ENCODE data around the gene LYSMD4. TPM values are rescaled to one million over a fixed set of nuclear protein-coding genes. Genes with fewer than 3 reads are reported as not detected.

LYSMD4 gene
- total and polyA plus RNA-seq, 2 donors (not counting 1 experiment from before 2014, with no cell fraction given): 7.0 to 12.6 TPM

- Histone ChIP-seq H3K4me1 (ENCODE audit: control insufficient read depth, extremely low read depth, insufficient read depth, low read length) (no peaks in the 10 kb centered on the region), H3K9me3 (ENCODE audit: control insufficient read depth, insufficient read depth, low read depth, low read length) (no peaks in the 10 kb centered on the region), H4K20me1 (ENCODE audit: control insufficient read depth, extremely low read depth, insufficient read depth, low read length) (no peaks in the 10 kb centered on the region), H3K36me3 (ENCODE audit: control insufficient read depth, insufficient read depth, low read length) (no peaks in the 10 kb centered on the region), H3K9ac (ENCODE audit: insufficient read depth, low read length) (no peak overlapping the region), H3K4me2 (ENCODE audit: extremely low read depth, insufficient read depth, low read length) (no peak overlapping the region), H3K4me3 (replicated peaks in 1 of 4; ENCODE audit: control extremely low read depth in 1 of 4, insufficient read depth in 1 of 4, low read depth in 3 of 4, low read length in 4 of 4) (no peak overlapping the region), H3K27ac (ENCODE audit: insufficient read depth, low read length) (no peak overlapping the region), H2AFZ (ENCODE audit: low read length) (no peak overlapping the region), H3K79me2 (ENCODE audit: control insufficient read depth, insufficient read depth, low read length) (no peaks in the 10 kb centered on the region), H3K27me3 (ENCODE audit: control insufficient read depth, insufficient read depth, low read length) (peaks cover 5% of the 10 kb centered on the region)
- no peak for TF ChIP-seq EZH2 (IDR thresholded peaks at IDR 0.05; ENCODE audit: low read length, missing control alignments)
- no peak for TF ChIP-seq CTCF (conservative IDR thresholded peaks at IDR 0.05 in 1 of 2, IDR thresholded peaks at IDR 0.05 in 1 of 2; ENCODE audit: low read depth in 1 of 2, low read length in 2 of 2)
- peak in 1 of 2 donors; percentile 10 for DNase-seq (ENCODE audit: low read depth in 2 of 2)
Observed at GRCh38 chr15:99749386-99749785, 16.1 kb upstream of the LYSMD4 start.

DNA sequence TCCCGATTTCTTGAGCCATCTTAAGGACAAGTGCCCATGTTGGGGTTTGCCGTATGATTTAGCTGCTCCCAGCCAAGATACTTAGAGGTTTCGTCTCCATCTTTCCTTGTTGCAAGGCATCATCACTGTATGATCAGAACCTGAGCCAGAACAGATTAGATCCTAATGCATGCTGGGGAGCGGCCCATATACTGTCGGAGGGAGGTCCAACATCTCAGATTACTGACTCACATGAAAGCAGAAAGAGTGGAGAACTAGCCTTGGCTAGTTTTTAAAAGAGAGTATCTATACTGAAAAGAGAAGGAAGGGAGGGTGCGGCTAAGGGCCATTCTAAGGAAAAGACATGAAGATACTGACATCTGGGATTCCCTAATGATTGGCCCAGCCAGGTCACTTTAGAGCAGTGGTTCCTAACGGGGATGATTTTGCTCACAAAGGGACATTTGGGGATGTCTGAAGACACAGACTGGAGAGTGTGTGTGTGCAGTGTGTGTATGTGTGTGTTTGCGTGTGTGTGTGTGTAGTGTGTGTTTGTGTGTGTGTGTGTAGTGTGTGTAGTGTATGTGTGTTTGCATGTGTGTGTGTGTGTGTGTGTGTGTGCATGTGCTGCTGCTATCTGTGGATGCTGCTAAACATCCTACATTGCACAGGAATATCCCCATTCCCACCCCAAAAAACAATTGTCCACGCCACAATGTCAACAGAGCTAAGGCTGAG lies 12.3 kb upstream of the LYSMD4 start:
- no peak overlapping the region for H3K27ac ChIP-seq (ENCODE audit: insufficient read depth, low read length)
- H2AFZ ChIP-seq (ENCODE audit: low read length): no peak overlapping the region

GRCh38 chr15:99744142-99744541 lies 10.9 kb upstream of the LYSMD4 start:
- no peak overlapping the region for H3K9ac ChIP-seq (ENCODE audit: insufficient read depth, low read length)
- no peaks in the 10 kb centered on the region for H3K79me2 ChIP-seq (ENCODE audit: control insufficient read depth, insufficient read depth, low read length)
- H3K36me3 ChIP-seq (ENCODE audit: control insufficient read depth, insufficient read depth, low read length): no peaks in the 10 kb centered on the region
- TF ChIP-seq EZH2 (IDR thresholded peaks at IDR 0.05; ENCODE audit: low read length, missing control alignments): no peak
- no peak for TF ChIP-seq CTCF (conservative IDR thresholded peaks at IDR 0.05 in 1 of 2, IDR thresholded peaks at IDR 0.05 in 1 of 2; ENCODE audit: low read depth in 1 of 2, low read length in 2 of 2)
- H4K20me1 ChIP-seq (ENCODE audit: control insufficient read depth, extremely low read depth, insufficient read depth, low read length): no peaks in the 10 kb centered on the region
- DNase-seq (ENCODE audit: low read depth in 2 of 2): no peak
- no peak overlapping the region for H3K4me3 ChIP-seq (replicated peaks in 1 of 4; ENCODE audit: control extremely low read depth in 1 of 4, insufficient read depth in 1 of 4, low read depth in 3 of 4, low read length in 4 of 4)
- peaks cover 3% of the 10 kb centered on the region for H3K27me3 ChIP-seq (ENCODE audit: control insufficient read depth, insufficient read depth, low read length)
- H3K4me1 ChIP-seq (ENCODE audit: control insufficient read depth, extremely low read depth, insufficient read depth, low read length): no peaks in the 10 kb centered on the region
- no peak overlapping the region for H3K27ac ChIP-seq (ENCODE audit: insufficient read depth, low read length)
- no peaks in the 10 kb centered on the region for H3K9me3 ChIP-seq (ENCODE audit: control insufficient read depth, insufficient read depth, low read depth, low read length)
- no peak overlapping the region for H2AFZ ChIP-seq (ENCODE audit: low read length)
- no peak overlapping the region for H3K4me2 ChIP-seq (ENCODE audit: extremely low read depth, insufficient read depth, low read length)

More for the DNA sequence above, 12.3 kb upstream of the LYSMD4 start:
- DNase-seq (ENCODE audit: low read depth in 2 of 2): no peak
- TF ChIP-seq EZH2 (IDR thresholded peaks at IDR 0.05; ENCODE audit: low read length, missing control alignments): no peak
- TF ChIP-seq CTCF (conservative IDR thresholded peaks at IDR 0.05 in 1 of 2, IDR thresholded peaks at IDR 0.05 in 1 of 2; ENCODE audit: low read depth in 1 of 2, low read length in 2 of 2): no peak
- Histone ChIP-seq H3K27me3 (ENCODE audit: control insufficient read depth, insufficient read depth, low read length) (peaks cover 3% of the 10 kb centered on the region), H3K9me3 (ENCODE audit: control insufficient read depth, insufficient read depth, low read depth, low read length) (no peaks in the 10 kb centered on the region), H3K36me3 (ENCODE audit: control insufficient read depth, insufficient read depth, low read length) (no peaks in the 10 kb centered on the region), H3K4me1 (ENCODE audit: control insufficient read depth, extremely low read depth, insufficient read depth, low read length) (no peaks in the 10 kb centered on the region), H3K9ac (ENCODE audit: insufficient read depth, low read length) (no peak overlapping the region), H3K4me3 (replicated peaks in 1 of 4; ENCODE audit: control extremely low read depth in 1 of 4, insufficient read depth in 1 of 4, low read depth in 3 of 4, low read length in 4 of 4) (no peak overlapping the region), H3K79me2 (ENCODE audit: control insufficient read depth, insufficient read depth, low read length) (no peaks in the 10 kb centered on the region), H4K20me1 (ENCODE audit: control insufficient read depth, extremely low read depth, insufficient read depth, low read length) (no peaks in the 10 kb centered on the region), H3K4me2 (ENCODE audit: extremely low read depth, insufficient read depth, low read length) (no peak overlapping the region)

Data from fibroblast of lung (primary cell).